Subcutaneous abdominal adipose tissue (tissue), 5 donors: ENCODE results near the gene EML5.
A peak's percentile ranks its signal among the peaks of the same experiment; 100 is the strongest.

Experiments used
- H3K27ac ChIP-seq: one replicate; pipeline ENCODE4 v1.7.0; 2013; ENCODE audit warnings: low read depth, mild to moderate bottlenecking, inconsistent platforms, low read length, moderate library complexity
- H3K27me3 ChIP-seq, 5 donors: one replicate each; pipeline ENCODE4 v1.7.0; 2013; ENCODE audit warnings: low read length in 5 of 5, inconsistent platforms in 1 of 5; ENCODE audit not compliant: control insufficient read depth in 5 of 5, insufficient read depth in 4 of 5
- H3K36me3 ChIP-seq, 5 donors: one replicate each; pipeline ENCODE4 v1.7.0; 2013; ENCODE audit warnings: low read length in 5 of 5; ENCODE audit not compliant: control insufficient read depth in 5 of 5, insufficient read depth in 5 of 5
- H3K4me1 ChIP-seq, 5 donors: one replicate each; pipeline ENCODE4 v1.7.0; 2013; ENCODE audit warnings: low read length in 5 of 5, mild to moderate bottlenecking in 3 of 5, moderate library complexity in 1 of 5; ENCODE audit not compliant: control insufficient read depth in 5 of 5, insufficient read depth in 5 of 5
- H3K4me3 ChIP-seq, 5 donors: one replicate each; pipeline ENCODE4 v1.7.0; 2013; ENCODE audit warnings: low read length in 5 of 5, low read depth in 1 of 5
- H3K9ac ChIP-seq, 5 donors: one replicate each; pipeline ENCODE4 v1.7.0; 2013; ENCODE audit warnings: low read length in 5 of 5, mild to moderate bottlenecking in 4 of 5, moderate library complexity in 3 of 5
- H3K9me3 ChIP-seq, 5 donors: one replicate each; pipeline ENCODE4 v1.7.0; 2013; ENCODE audit warnings: low read length in 5 of 5; ENCODE audit not compliant: control insufficient read depth in 5 of 5
- donor health status: healthy.
- donor health status: healthy.
- donor health status: healthy.
- donor health status: healthy.
- donor health status: healthy.

EML5 gene

GRCh38 chr14:88808359-88808758, 15.6 kb upstream of the EML5 start:
- Histone ChIP-seq H3K4me1 (no peaks in the 10 kb centered on the region), H3K27me3 (peaks cover 0 to 1% (median 0%) of the 10 kb centered on the region in 5 donors), H3K36me3 (no peaks in the 10 kb centered on the region), H3K9ac (no peak overlapping the region), H3K9me3 (peaks cover 0 to 18% (median 14%) of the 10 kb centered on the region in 5 donors), H3K27ac (no peak overlapping the region), H3K4me3 (no peak overlapping the region)

GRCh38 chr14:88804477-88804876, 11.7 kb upstream of the EML5 start:
- Histone ChIP-seq H3K9me3 (peaks cover 0 to 18% (median 13%) of the 10 kb centered on the region in 5 donors), H3K27ac (no peak overlapping the region), H3K36me3 (no peaks in the 10 kb centered on the region), H3K4me1 (no peaks in the 10 kb centered on the region), H3K4me3 (no peak overlapping the region), H3K27me3 (peaks cover 0 to 6% (median 0%) of the 10 kb centered on the region in 5 donors), H3K9ac (no peak overlapping the region)

GRCh38 chr14:88804035-88804434, 11.3 kb upstream of the EML5 start:
- Histone ChIP-seq H3K4me3 (no peak overlapping the region), H3K27me3 (peaks cover 0 to 6% (median 0%) of the 10 kb centered on the region in 5 donors), H3K4me1 (no peaks in the 10 kb centered on the region), H3K9ac (no peak overlapping the region), H3K36me3 (no peaks in the 10 kb centered on the region), H3K27ac (no peak overlapping the region), H3K9me3 (peaks cover 0 to 16% (median 9%) of the 10 kb centered on the region in 5 donors)

- H3K9me3 ChIP-seq = peaks cover 0 to 4% (median 0%) of the 10 kb centered on the region in 5 donors
- no peaks in the 10 kb centered on the region for H3K36me3 ChIP-seq
- H3K27ac ChIP-seq = no peak overlapping the region
- H3K27me3 ChIP-seq = peaks cover 0 to 6% (median 0%) of the 10 kb centered on the region in 5 donors
- no peak overlapping the region for H3K4me3 ChIP-seq
- no peak overlapping the region for H3K9ac ChIP-seq
- H3K4me1 ChIP-seq = no peaks in the 10 kb centered on the region
Observed at GRCh38 chr14:88802596-88802995, 9.8 kb upstream of the EML5 start.

GRCh38 chr14:88799522-88799921, 6.8 kb upstream of the EML5 start:
- peaks cover 0 to 4% (median 0%) of the 10 kb centered on the region in 5 donors for H3K9me3 ChIP-seq
- no peaks in the 10 kb centered on the region for H3K4me1 ChIP-seq
- H3K4me3 ChIP-seq = no peak overlapping the region
- H3K9ac ChIP-seq = no peak overlapping the region
- H3K36me3 ChIP-seq = no peaks in the 10 kb centered on the region
- H3K27ac ChIP-seq = no peak overlapping the region
- peaks cover 0 to 6% (median 0%) of the 10 kb centered on the region in 5 donors for H3K27me3 ChIP-seq

GRCh38 chr14:88798156-88798555, 5.4 kb upstream of the EML5 start:
- no peak overlapping the region for H3K27ac ChIP-seq

GRCh38 chr14:88793259-88793625, 489 bp upstream of the EML5 start:
- no peaks in the 10 kb centered on the region for H3K27me3 ChIP-seq
- peak overlapping the region; percentile 62 to 84 (median 76) for H3K4me3 ChIP-seq
- peaks cover 0 to 15% (median 13%) of the 10 kb centered on the region in 5 donors for H3K4me1 ChIP-seq
- H3K36me3 ChIP-seq = no peaks in the 10 kb centered on the region
- no peak overlapping the region for H3K27ac ChIP-seq
- H3K9ac ChIP-seq = peak overlapping the region in 3 of 5 donors; percentile 31 to 84 (median 59)
- no peaks in the 10 kb centered on the region for H3K9me3 ChIP-seq

More at GRCh38 chr14:88798156-88798555, 5.4 kb upstream of the EML5 start:
- peaks cover 0 to 4% (median 0%) of the 10 kb centered on the region in 5 donors for H3K27me3 ChIP-seq
- no peak overlapping the region for H3K4me3 ChIP-seq
- peaks cover 0 to 4% (median 4%) of the 10 kb centered on the region in 5 donors for H3K4me1 ChIP-seq
- H3K9me3 ChIP-seq = no peaks in the 10 kb centered on the region
- H3K36me3 ChIP-seq = no peaks in the 10 kb centered on the region
- no peak overlapping the region for H3K9ac ChIP-seq

GRCh38 chr14:88791629-88792472, 902 bp downstream of the EML5 start:
- peak overlapping the region; percentile 29 to 84 (median 76) for H3K4me3 ChIP-seq
- H3K27ac ChIP-seq = no peak overlapping the region
- no peaks in the 10 kb centered on the region for H3K36me3 ChIP-seq
- H3K9me3 ChIP-seq = no peaks in the 10 kb centered on the region
- peak overlapping the region in 3 of 5 donors; percentile 41 to 69 (median 62) for H3K9ac ChIP-seq
- no peaks in the 10 kb centered on the region for H3K27me3 ChIP-seq
- peaks cover 0 to 15% (median 13%) of the 10 kb centered on the region in 5 donors for H3K4me1 ChIP-seq

GRCh38 chr14:88791252-88791621, 1.5 kb downstream of the EML5 start:
- no peak overlapping the region for H3K9ac ChIP-seq
- H3K27ac ChIP-seq = no peak overlapping the region
- peaks cover 0 to 15% (median 13%) of the 10 kb centered on the region in 5 donors for H3K4me1 ChIP-seq
- H3K4me3 ChIP-seq = no peak overlapping the region
- no peaks in the 10 kb centered on the region for H3K9me3 ChIP-seq
- H3K27me3 ChIP-seq = no peaks in the 10 kb centered on the region
- no peaks in the 10 kb centered on the region for H3K36me3 ChIP-seq

GRCh38 chr14:88790501-88791251, 2.1 kb downstream of the EML5 start:
- H3K9ac ChIP-seq = no peak overlapping the region

More at GRCh38 chr14:88790501-88791251, 2.1 kb downstream of the EML5 start:
- peaks cover 0 to 15% (median 13%) of the 10 kb centered on the region in 5 donors for H3K4me1 ChIP-seq
- H3K27ac ChIP-seq = no peak overlapping the region
- no peaks in the 10 kb centered on the region for H3K9me3 ChIP-seq
- H3K27me3 ChIP-seq = no peaks in the 10 kb centered on the region
- H3K4me3 ChIP-seq = no peak overlapping the region
- no peaks in the 10 kb centered on the region for H3K36me3 ChIP-seq
